GM12878 (cell line): ENCODE results near the gene LRRC31. TPM values are rescaled to one million over a fixed set of nuclear protein-coding genes. Genes with fewer than 3 reads are reported as not detected.

ENCODE experiments used
- CHD2 ChIP-seq: IDR thresholded peaks from 2 replicates; pipeline ENCODE4 v1.6.1; 2011; ENCODE audit warnings: low read depth, low read length, improper control_type of control experiment, borderline replicate concordance
- ESRRA ChIP-seq: IDR thresholded peaks from 2 replicates; pipeline ENCODE4 v1.6.1; 2012; ENCODE audit warnings: mild to moderate bottlenecking, low read length, improper control_type of control experiment
- FOS ChIP-seq: IDR thresholded peaks from 3 replicates; pipeline ENCODE4 v1.6.1; 2011; ENCODE audit warnings: borderline replicate concordance; ENCODE audit not compliant: insufficient read length; ENCODE audit errors: extremely low read depth
- IKZF1 ChIP-seq: fragments of 450-650 bp; conservative IDR thresholded peaks from 2 replicates; pipeline ENCODE4 v1.6.1; 2017; ENCODE audit warnings: antibody characterized with exemption, mild to moderate bottlenecking
- MYB ChIP-seq: fragments of 150-350 bp; IDR thresholded peaks from 2 replicates; pipeline ENCODE4 v1.6.1; 2014; ENCODE audit warnings: mild to moderate bottlenecking, low read depth, low read length, borderline replicate concordance
- NRF1 ChIP-seq: conservative IDR thresholded peaks from 2 replicates; pipeline ENCODE4 v1.6.1; 2011; ENCODE audit warnings: mild to moderate bottlenecking, low read depth, low read length, improper control_type of control experiment
- SIN3A ChIP-seq: IDR thresholded peaks from 2 replicates; pipeline ENCODE4 v1.6.1; 2012; ENCODE audit warnings: low read depth, low read length, improper control_type of control experiment
- SMARCA5 ChIP-seq: fragments of 450-650 bp; IDR thresholded peaks from 2 replicates; pipeline ENCODE4 v1.6.1; 2017; ENCODE audit warnings: mild to moderate bottlenecking
- polyA plus RNA-seq, 11 experiments: library from polyadenylated mRNA; depleted of rRNA in 4 of 11; unstranded in 6 of 11; stranded (reverse) in 5 of 11; fragments of >200 nt; fragmentation: Nextera tagmentation in 4 of 11; fragmentation: Illumina TruSeq in 1 of 11; extraction: Ambion mirVana in 4 of 11; extraction: Trizol in 1 of 11; gene quantifications; 1 replicate in 1 of 11; 2 replicates in 10 of 11; pipeline versions ENCODE4 v1.2.1 to v1.2.3, GENCODE V29; 2011 to 2016; ENCODE audit warnings: inconsistent platforms in 2 of 11, missing spikeins in 2 of 11, low read depth in 1 of 11
- total RNA-seq, 4 experiments: library from RNA; depleted of rRNA in 3 of 4; stranded (reverse); fragments of >200 nt in 3 of 4; fragmentation: Illumina TruSeq in 1 of 4; extraction: Trizol in 1 of 4; gene quantifications; 2 replicates each; pipeline versions ENCODE4 v1.2.1 to v1.2.3, GENCODE V29; 2013 to 2021
- TF ChIP-seq, protein P1 (sequence below): fragments of 450-650 bp; IDR thresholded peaks from 2 replicates; pipeline ENCODE4 v1.6.1; 2017; ENCODE audit warnings: mild to moderate bottlenecking, moderate library complexity

LRRC31 gene
- total and polyA plus RNA-seq, 10 of the 15 experiments (the other 5 are each of a cell fraction or from before 2014, with no cell fraction given), result 0.04 to 0.06 (median 0.06) TPM; not detected in 7

DNA sequence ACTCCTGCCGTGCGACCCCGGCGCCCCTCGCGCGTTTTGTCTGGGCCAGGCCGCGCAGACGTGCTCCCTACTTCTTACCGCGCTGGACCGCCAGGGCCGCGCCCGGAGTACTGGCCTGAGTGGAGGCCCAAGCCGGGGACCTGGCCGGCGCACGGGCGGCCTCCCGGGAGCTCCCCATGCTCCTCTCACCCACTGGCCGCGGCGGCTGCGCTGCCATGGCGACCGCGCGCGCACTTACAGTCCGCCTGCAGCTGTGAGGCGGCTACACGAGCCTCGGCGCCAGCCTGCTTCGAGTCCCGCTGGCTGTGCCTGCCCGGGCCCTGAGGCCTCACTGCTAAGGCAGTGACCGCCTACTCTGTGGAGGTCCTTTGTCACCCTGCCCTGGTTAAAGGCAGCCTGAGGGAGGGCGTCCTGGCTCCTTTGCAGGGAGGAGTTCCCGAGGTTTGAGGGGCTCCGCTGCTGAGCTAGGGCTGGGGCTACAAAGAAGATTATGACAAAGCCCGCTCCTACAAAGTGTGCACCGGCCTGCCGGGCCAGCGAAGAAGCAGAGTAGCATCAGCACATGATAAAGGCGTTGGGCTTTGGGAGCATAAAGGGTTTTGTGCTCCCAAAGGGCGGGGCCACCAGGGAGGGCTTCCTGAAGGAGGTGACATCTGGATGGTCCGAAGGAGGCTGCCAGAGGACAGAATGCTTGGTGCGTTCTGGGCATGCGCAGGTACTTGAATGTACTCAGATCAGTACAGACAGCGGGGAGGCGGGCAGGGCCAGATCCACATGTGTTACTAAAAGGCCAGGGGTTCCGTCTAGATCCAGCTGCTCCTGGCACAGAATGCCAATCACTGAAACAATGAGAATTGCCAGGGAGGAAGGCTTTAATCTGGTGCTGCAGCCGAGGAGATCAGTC is 57.2 kb downstream of the LRRC31 start, which contains the start of the genes LRRC34 and LRRIQ4 (continued):
- TF ChIP-seq, protein P1, sequence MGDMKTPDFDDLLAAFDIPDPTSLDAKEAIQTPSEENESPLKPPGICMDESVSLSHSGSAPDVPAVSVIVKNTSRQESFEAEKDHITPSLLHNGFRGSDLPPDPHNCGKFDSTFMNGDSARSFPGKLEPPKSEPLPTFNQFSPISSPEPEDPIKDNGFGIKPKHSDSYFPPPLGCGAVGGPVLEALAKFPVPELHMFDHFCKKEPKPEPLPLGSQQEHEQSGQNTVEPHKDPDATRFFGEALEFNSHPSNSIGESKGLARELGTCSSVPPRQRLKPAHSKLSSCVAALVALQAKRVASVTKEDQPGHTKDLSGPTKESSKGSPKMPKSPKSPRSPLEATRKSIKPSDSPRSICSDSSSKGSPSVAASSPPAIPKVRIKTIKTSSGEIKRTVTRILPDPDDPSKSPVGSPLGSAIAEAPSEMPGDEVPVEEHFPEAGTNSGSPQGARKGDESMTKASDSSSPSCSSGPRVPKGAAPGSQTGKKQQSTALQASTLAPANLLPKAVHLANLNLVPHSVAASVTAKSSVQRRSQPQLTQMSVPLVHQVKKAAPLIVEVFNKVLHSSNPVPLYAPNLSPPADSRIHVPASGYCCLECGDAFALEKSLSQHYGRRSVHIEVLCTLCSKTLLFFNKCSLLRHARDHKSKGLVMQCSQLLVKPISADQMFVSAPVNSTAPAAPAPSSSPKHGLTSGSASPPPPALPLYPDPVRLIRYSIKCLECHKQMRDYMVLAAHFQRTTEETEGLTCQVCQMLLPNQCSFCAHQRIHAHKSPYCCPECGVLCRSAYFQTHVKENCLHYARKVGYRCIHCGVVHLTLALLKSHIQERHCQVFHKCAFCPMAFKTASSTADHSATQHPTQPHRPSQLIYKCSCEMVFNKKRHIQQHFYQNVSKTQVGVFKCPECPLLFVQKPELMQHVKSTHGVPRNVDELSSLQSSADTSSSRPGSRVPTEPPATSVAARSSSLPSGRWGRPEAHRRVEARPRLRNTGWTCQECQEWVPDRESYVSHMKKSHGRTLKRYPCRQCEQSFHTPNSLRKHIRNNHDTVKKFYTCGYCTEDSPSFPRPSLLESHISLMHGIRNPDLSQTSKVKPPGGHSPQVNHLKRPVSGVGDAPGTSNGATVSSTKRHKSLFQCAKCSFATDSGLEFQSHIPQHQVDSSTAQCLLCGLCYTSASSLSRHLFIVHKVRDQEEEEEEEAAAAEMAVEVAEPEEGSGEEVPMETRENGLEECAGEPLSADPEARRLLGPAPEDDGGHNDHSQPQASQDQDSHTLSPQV, result no peak
- TF ChIP-seq MYB (no peak), SIN3A (0 out of 2 replicates have a peak, but pooled peaks have one; percentile 28), IKZF1 (peak; percentile 60), CHD2 (no peak), FOS (no peak), ESRRA (no peak), NRF1 (peak; percentile 44), SMARCA5 (peak; percentile 83)
